ENCODE results near the gene SNX13. TPM values are rescaled to one million over a fixed set of nuclear protein-coding genes. Genes with fewer than 3 reads are reported as not detected.

The SNX13 gene
- total and polyA plus RNA-seq, 2 experiments from 2014 or later: 7.5 to 42.7 TPM

GRCh38 chr7:17802056-17802455, 138.2 kb downstream of the SNX13 start:
- H2AFZ ChIP-seq: no peak overlapping the region
- no peak overlapping the region for H3K4me3 Mint-ChIP-seq
- H3F3A ChIP-seq (replicated peaks; ENCODE audit: low read depth): no peaks in the 10 kb centered on the region
- no peaks in the 10 kb centered on the region for H3K9me2 ChIP-seq (ENCODE audit: insufficient read depth)
- no peak overlapping the region for H3K4me2 ChIP-seq
- no peak for DNase-seq (ENCODE audit: low spot score)
- H3K36me3 Mint-ChIP-seq (ENCODE audit: low read depth): peaks cover 8% of the 10 kb centered on the region; the same call in 2 of the 3 replicates
- H3K4me1 ChIP-seq (ENCODE audit: insufficient read depth): no peaks in the 10 kb centered on the region
- H3K27me3 Mint-ChIP-seq (ENCODE audit: insufficient read depth, low read depth, poor library complexity): peaks cover 3% of the 10 kb centered on the region
- no peaks in the 10 kb centered on the region for H3K27me3 ChIP-seq (ENCODE audit: insufficient read depth)
- TF ChIP-seq REST (IDR thresholded peaks at IDR 0.05; ENCODE audit: unreplicated experiment): no peak
- no peak for TF ChIP-seq CREB1 (CRISPR knock-in tag; IDR thresholded peaks at IDR 0.05; ENCODE audit: low read depth)
- no peak for TF ChIP-seq ZNF462 (CRISPR knock-in tag; IDR thresholded peaks at IDR 0.05)
- no peak for TF ChIP-seq CTCF (conservative IDR thresholded peaks at IDR 0.05; ENCODE audit: low read depth in 2 of 2)
- TF ChIP-seq JUNB (IDR thresholded peaks at IDR 0.05; ENCODE audit: unreplicated experiment): no peak
- TF ChIP-seq STAT1 (IDR thresholded peaks at IDR 0.05; ENCODE audit: unreplicated experiment): no peak
- no peak for TF ChIP-seq ZNF331 (CRISPR knock-in tag; IDR thresholded peaks at IDR 0.05; ENCODE audit: low read depth)
- no peak for TF ChIP-seq ETS1 (IDR thresholded peaks at IDR 0.05)
- TF ChIP-seq NANOG (IDR thresholded peaks at IDR 0.05; ENCODE audit: borderline replicate concordance): no peak
- no peak for TF ChIP-seq ZNF114 (CRISPR knock-in tag; IDR thresholded peaks at IDR 0.05)
- TF ChIP-seq EZH2phosphoT487 (IDR thresholded peaks at IDR 0.05; ENCODE audit: unreplicated experiment): no peak
- TF ChIP-seq EZH2 (IDR thresholded peaks at IDR 0.05; ENCODE audit: low read depth, unreplicated experiment): no peak
- no peak for TF ChIP-seq POLR2AphosphoS5 (IDR thresholded peaks at IDR 0.05; ENCODE audit: low read depth)
- H3K27ac Mint-ChIP-seq: no peak overlapping the region
- no peaks in the 10 kb centered on the region for H3K79me2 ChIP-seq (replicated peaks; ENCODE audit: insufficient read depth)
- no peak for ATAC-seq
- no peaks in the 10 kb centered on the region for H3K9me3 Mint-ChIP-seq
- no peaks in the 10 kb centered on the region for H3K36me3 ChIP-seq (ENCODE audit: insufficient read depth)
- H3K27ac ChIP-seq (ENCODE audit: low read depth): no peak overlapping the region
- H4K20me1 ChIP-seq (replicated peaks; ENCODE audit: insufficient read depth): no peaks in the 10 kb centered on the region
- H3K4me3 ChIP-seq: no peak overlapping the region
- H3K4me1 Mint-ChIP-seq: peaks cover 16% of the 10 kb centered on the region

Data from GM23338 (cell line).